ENCODE measurements around the gene TPSD1.

The TPSD1 gene

GRCh38 chr16:1301562-1301961 is 45.7 kb downstream of the TPSD1 start:
- no peak for DNase-seq

DNA sequence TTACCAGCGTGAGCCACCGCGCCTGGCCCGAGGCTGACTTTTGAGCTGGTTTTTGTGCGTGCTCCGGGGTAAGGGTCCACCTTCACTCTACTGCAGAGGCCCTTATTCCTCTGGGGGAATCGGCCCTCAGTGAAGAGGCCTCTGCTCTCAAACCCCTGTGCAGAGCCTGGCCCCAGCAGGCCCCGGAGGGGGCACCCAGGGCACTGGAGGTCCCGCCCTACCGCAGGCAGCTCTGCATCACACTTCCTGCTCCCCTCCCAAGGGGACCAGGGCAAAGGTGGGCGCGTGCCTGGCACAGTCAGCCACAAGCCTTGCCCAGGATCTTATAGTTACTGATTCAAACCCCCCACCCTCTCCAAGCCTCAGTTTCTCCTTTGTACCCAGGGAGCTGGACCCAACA is 50.0 kb downstream of the TPSD1 start:
- DNase-seq: no peak

DNA sequence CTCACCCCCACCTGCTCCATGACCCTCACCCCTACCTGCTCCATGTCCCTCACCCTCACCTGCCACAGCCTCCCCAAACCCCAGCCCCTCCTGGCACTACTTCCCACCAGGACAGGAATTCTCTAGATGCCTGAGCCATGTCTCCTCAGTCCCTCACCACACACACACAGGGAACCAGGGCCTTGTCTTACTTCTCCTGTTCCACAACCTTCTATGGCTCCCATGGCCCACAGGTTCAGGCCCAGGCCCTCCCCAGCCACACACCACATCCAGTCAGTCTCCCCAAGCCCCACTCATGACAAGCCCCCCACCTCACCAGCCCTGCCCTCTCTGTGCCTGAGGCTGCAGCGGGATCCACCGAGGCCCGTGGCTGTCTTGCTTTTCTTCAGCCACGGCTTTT is 50.5 kb downstream of the TPSD1 start:
- no peak for DNase-seq

GRCh38 chr16:1308036-1308976 is 52.4 kb downstream of the TPSD1 start:
- no peak for DNase-seq

Measured in right forelimb (tissue), 1 donor.